Right lung (tissue), 5 donors: ENCODE measurements around the gene PIP5K1B. TPM values are rescaled to one million over a fixed set of nuclear protein-coding genes. Genes with fewer than 3 reads are reported as not detected.
A peak's percentile ranks its signal among the peaks of the same experiment; 100 is the strongest.
"Not testable (repeated sequence)": the region's sequence is repeated elsewhere in the genome, so short reads cannot be mapped to it uniquely, and the experiment has no call there.

ENCODE experiments used
- DNase-seq, 2 donors: peaks; one replicate each; pipeline ENCODE4 v3.0.0-alpha.2; 2013
- polyA plus RNA-seq, 5 donors: library from polyadenylated mRNA; unstranded; fragments of 120-200 nt; gene quantifications; one replicate each; pipeline versions ENCODE4 v1.2.1 to v1.2.3, GENCODE V29; 2013; ENCODE audit warnings: inconsistent platforms in 1 of 5, low replicate concordance in 1 of 5; ENCODE audit not compliant: insufficient read length in 5 of 5, insufficient read depth in 1 of 5

Gene PIP5K1B
- polyA plus RNA-seq, 5 donors: 2.7 to 4.5 (median 3.7) TPM

DNA sequence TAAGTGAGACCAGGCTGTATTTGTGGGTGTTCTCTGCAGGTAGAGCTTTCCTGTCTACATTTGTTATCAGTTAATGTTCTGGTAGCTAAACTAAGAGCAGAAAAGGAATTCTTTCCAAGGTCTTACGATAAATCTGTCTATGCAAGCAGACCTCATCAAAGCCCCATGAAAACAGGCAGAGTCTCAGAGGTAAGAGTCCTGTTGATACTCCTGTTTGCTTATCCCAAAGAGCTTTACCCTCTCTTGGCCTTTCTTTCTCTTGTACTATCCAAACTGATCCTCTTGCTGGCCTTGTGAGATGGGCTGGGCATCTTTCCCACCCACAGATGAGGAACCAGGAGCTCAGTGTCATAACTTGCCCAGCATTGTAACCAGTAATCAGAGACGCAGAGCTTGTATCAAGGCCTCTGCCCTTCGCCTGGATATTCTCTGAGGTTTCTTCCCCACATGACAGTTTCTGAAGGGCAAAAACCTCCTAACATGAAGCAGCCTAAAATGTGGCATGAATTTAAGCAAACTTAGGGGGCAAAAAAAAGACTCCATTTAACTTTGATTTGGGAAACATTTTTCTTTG, 275.4 kb downstream of the PIP5K1B start:
- DNase-seq: no peak

DNA sequence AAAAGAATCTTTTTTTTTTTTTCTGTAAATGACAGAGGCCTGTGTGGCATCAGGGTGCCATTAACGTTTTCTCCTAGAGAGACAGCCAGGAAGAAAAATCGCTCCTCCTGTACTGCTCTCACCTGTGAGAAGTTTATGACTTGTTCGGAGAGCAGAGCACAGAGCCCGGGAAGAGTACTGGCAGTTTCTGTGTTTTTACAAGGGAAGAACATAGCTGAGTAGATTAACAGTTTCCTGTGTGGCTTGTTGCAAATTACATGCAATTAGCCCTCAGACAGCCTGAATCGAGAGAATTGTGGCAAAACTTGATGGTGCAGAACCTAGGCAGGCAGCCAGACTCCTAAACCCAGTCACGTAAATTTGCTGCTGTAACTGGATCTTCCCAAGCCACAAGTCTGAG, 276.7 kb downstream of the PIP5K1B start:
- DNase-seq: no peak

DNA sequence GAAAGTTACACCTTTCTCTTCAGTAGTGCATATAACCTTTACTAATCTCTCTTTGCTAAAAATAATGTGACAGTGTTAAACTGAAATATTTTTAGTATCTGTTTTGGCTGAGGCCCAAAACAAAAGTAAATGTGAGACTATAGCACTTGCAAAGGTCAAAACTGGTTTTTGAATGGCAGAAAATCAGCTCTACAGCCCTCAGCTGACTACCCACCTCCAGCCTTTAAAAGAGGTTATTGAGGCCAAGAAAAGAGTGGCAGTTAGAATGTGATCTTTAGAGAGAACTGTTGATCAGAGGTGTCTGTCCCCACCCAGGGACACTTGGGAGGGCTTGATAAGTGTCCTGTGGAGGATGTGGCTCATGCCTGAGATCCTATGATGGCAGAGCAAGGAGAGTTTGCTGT, 278.0 kb downstream of the PIP5K1B start:
- DNase-seq: no peak

DNA sequence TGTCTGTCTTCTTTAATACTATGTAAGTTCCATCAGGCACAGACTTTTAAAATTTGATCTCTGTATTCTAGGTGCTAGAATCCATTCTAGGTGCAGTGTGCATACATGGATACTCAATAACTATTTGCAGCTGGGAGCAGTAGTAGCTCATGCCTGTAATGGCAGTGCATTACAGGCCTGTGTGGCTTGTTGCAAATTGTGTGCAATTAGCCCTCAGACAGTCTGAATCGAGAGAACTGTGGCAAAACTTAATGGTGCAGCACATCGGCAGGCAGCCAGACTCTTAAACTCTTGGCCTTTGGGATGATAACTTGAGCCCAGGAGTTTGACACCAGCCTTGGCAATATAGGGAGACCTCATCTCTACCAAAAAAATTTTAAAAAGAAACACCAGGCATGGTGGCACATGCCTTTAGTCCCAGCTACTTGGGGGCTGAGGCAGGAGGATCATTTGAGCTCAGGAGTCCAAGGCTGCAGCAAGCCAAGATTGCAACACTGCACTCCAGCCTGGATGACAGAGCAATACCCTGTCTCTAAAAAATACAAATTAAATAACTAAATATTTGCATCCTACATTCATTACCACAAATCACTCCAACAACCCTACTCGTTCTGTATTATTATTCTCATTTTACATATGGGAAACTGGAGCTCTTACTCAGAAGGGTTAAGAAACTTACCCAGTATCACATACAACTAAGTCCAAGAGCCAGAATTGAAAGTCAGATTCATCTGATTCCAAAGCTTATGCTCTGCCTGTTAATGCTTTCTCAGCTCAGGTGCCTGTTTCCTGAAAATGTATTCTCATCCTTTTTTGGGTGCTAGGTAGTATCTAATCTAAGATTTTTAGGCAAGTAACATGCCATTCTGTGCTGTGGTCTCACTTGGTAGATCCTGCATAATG, 278.7 kb downstream of the PIP5K1B start:
- no peak for DNase-seq

DNA sequence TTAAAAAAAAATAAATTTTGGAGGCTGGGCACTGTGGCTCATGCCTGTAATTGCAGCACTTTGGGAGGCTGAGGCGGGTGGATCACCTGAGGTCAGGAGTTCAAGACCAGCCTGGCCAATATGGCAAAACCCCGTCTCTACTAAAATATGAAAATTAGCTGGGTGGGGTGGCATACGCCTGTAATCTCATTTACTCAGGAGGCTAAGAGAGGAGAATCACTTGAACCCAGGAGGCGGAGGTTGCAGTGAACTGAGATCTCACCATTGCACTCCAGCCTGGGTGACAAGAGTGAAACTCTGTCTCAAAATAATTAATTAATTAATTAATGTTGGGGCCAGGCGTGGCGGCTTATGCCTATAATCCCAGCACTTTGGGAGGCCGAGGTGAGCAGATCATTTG, 281.9 kb downstream of the PIP5K1B start:
- not testable (repeated sequence) for DNase-seq

DNA sequence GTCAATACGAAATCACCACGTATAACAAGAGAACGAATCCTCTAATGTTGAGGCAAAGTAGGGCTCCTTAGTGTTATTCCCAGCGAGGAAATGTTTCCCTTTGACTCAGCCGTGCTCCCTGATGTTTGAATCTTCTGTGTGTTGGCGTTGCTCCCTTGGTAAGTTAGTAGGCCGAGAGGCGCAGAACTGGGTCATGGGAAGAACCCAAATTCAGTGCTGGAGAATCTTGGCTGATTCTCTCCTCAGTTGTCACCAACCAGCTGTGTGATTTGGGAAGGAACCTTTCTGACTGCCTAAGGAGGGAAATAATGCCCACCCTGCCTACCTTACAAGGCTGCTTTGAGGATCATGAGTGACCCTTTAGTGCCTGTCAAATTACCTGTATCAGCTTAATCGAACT, 286.4 kb downstream of the PIP5K1B start:
- DNase-seq: no peak

DNA sequence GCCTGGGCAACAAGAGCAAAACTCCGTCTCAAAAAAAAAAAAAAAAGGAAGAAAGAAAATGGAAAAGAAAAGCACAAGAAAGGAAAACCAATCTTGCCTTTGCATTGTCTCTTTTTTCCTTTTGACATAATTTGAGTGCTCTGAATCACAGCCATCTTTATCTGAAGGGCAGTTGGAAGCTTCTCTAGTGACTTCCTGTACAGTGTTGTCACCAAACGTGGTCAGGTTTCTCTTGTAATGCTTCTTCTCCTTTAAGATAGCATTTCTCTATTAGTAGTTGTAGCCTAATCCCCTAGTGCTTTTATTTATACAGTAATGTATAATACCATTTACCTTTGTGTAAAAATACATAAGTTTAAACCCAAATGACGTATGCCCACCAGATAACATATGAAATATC, 290.7 kb downstream of the PIP5K1B start:
- no peak for DNase-seq

DNA sequence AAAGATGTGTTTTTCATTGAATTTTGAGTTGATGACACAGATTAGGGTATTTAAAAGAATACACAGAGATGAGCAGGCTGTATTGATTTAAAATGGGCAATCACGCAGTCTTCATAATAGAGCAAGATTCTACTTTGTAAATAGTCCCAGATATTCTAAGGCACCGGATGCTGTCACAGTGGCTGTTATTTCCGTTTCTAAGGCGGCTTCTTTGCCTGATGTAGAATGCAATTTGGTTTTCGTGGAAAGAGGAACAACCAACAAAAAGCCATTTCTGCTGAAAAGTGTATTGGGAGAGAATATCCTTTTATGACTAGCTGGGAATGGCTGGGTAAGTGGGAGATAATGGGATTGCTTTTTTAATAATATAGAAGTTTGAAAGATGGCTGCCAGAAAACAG, 291.4 kb downstream of the PIP5K1B start:
- no peak for DNase-seq

DNA sequence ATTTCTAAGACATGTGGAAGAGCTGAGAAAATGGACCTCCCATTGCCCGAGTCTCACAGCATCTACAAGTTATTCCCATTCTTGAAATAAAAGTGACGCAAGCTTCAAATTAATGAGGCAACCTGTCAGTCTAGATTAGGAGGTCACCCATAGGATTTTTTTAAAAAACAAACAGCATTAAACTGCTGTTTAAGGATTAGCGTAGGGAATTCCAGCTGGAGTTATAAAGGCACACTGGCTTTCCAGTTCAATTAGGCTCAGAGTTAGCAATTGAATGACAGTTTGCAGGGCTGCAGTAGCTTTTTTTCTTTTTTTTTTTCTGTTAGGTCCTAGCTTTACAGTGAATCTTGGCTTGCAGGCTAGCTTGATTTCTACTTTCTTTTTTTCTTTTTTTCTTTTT, 292.6 kb downstream of the PIP5K1B start:
- DNase-seq: no peak

DNA sequence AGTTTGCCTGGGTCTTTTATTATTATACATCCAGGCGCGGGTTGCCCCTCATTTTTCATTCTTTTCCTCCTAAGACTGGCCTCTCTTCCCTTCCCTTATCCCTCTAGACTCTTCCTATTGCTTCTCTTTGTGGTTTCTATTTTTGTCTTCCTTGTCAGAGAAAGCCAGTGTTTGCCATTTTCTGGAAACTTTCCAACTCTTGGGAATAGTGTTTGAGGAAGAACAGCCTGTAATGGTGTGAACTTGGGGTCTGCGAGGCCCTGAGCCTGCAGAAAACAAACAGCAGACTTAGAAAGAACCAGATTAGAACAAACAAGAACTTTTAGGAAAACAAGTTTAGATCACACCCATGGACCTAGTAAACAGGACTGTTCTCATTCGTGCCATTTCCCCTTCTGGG, 293.3 kb downstream of the PIP5K1B start:
- no peak for DNase-seq

DNA sequence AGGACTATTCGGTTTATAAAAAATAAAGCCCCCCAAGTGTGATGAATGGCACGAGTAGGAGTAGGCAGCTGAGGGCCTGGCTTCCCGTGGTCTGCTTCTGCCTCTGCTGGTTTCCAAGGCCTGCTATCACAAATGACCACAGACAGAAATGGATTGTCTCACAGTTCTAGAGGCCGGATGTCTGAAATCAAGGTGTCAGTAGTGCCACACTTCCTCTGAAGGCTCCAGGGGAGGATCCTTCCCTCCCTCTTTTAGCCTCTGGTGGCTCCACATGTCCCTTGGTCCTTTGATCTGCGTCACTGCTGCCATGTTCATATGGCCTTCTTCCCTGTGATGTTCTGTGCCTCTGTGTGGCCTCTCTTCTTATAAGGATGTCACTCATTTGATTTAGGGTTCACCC, 293.8 kb downstream of the PIP5K1B start:
- no peak for DNase-seq

DNA sequence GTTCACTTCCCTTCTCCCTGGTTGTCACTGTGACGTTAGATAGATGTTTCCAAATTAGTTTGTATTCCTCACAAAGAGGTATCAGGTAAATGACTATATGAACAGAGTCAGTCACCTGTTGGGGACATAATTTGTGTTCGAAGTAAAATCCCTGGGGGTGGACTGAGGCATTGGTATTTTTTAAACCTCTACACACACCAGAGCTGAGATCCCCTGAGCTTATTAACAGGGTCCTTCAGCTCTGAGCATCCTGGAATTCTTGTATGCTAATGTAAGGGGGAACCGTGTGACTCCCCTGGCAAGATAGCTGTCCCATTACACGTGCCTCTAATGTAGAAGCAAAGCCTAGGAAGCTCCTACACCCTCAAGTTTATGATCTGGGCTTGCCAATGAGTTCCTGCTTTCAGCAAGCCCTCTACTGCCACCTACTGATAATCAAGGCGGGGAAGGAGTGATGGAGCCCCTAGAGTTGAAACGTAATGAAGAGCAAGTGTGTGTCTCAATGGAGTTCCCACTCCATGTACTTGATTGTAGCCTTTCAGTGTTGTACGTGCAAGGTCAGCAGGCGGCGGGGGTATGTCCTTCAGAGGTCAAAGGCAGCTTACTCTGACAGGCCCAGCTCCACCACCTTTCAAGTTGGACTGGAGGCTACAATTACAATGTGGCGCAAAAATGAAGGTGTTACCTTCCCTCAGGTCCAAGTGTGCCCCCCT, 294.5 kb downstream of the PIP5K1B start:
- DNase-seq: peak; percentile 45 to 60

DNA sequence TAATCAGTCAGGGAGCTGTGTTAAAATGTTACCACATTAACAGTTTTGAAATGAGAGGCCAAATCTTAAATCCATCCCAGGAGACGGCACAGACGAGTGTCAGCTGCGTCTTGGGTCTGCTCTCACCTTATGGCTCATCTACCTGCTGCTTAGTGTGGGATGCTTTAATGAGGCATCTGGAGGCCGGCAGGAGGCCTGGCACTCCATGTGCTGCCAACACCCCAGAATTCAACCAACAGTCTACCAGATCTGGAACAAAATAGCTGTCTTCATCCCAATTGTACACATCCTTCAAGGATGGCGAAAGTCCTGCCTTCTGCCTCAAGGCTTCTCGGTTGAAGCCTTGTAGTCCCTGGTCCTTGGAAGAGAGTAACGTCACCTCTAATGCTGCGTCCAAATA, 296.9 kb downstream of the PIP5K1B start:
- no peak for DNase-seq

DNA sequence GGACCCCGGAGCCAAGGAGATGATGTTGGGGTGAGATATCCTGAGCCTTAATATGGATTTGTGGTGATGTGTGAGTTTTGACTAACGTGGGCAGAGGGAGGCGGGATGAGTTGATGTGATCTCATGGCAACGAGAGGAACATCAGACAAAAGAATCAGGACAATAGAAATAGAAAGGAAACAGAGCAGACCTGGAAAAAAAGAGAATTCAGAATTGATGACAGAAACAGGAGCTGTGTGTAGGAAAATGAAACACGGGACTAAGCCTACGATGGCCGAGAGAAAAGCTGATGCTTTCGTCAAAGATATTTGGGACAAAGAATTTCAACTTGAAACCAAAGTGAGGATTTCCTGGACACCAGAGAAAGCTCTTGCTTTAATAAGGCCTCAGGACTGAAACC, 298.0 kb downstream of the PIP5K1B start:
- no peak for DNase-seq

DNA sequence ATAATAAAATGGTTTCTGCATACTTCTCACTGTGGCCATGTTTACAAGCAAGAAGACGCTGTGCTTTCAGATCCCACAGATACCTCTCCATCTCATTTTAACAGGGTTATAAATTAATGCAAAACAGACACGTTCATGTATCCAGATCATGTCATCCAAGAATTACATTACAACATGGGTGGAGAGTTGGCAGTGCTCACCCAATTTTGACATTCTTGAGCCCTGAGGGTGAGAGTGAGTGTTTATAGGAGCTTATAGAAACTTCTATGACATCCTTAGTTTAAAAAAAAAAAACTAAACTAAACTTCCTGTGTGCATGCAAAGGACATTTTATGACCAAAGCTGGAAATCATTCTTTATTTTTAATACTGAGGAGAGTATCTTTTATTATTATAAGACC, 299.8 kb downstream of the PIP5K1B start:
- no peak for DNase-seq

DNA sequence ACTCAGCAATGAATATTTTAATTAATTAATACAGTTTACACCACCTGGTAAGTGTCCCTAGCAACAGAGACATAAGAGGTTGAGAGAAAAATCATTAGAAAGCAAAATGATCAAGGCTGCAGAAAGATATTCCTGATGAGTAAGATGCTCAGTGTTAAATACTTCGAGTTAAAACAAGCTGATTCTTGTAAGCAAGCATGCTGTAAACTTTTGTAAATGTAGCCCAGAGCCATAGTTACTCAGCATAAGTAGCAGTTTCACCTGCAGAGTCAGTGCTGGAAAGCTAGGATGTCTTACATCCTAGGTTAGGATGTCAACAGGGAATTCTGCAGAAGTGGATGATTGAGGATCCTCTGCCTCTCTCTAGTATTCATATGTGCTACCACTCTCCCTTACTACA, 304.7 kb downstream of the PIP5K1B start:
- DNase-seq: no peak

DNA sequence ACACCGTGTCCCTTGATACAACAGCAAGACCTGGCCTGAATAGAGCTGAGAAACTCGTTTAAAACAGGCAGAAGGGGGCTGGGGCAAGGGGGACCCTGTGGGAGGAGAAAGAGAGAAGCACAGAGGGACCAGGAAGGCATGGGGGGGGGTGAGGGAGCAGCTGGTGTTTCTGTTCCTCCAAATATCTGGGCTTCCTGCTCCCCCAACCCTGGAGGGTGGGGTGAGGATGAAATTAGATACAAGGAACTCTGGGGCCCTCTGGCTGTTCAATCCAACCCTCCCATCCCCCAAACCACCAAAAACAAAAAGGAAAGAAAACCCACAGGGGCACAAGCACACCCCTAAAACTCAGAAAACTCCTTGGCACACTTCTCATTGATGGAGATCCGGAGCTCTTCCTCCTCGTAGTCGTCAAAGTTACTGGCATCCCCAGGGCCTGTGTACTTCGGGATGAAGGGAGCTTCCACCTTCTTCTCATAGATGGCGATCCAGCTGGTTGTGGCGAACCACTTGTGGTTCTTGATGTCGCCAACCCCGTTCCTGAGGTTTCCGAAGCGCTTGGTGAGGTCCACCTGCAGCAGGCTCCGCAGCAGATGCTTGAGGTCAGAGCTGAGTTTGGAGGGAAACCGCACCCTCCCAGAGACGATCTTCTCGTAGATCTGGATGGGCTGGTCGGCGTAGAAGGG, 307.8 kb downstream of the PIP5K1B start:
- DNase-seq: no peak

DNA sequence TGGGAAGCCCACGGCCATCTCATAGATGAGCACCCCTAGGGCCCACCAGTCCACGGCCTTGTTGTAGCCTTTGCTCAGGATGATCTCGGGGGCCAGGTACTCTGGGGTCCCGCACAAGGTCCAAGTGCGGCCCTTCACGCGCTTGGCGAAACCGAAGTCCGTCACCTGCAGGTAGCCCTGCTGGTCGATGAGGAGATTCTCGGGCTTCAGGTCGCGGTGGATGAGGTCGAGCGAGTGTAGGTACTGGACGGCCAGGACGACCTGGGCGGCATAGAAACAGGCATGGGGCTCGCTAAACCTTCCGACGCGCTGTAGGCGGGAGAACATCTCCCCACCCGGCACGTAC, 308.3 kb downstream of the PIP5K1B start:
- DNase-seq: no peak

DNA sequence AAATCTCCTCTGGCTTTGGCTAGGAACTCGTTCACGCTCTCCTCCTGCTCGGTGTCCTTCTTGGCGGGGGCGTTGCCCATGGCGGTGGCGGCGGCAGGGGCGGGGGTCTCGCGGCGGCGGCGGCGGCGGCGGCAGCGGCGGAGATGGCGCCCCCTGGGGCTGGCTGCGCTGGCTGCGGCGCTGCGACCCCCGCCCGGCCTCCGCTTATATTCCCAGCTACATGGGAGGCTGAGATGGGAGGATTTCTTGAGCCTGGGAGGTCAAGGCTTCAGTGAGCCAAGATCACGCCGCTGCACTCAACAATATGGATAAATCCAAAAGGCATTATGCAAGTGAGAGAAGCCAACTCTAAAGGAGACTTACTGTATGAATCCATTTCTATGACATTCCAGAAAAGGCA, 309.0 kb downstream of the PIP5K1B start, which contains the start of gene PRKACG:
PRKACG (minus strand) TSS at position 101 of the 400 bp plus-strand sequence; CDS start at position 80, 21 bp downstream.
- DNase-seq: no peak

DNA sequence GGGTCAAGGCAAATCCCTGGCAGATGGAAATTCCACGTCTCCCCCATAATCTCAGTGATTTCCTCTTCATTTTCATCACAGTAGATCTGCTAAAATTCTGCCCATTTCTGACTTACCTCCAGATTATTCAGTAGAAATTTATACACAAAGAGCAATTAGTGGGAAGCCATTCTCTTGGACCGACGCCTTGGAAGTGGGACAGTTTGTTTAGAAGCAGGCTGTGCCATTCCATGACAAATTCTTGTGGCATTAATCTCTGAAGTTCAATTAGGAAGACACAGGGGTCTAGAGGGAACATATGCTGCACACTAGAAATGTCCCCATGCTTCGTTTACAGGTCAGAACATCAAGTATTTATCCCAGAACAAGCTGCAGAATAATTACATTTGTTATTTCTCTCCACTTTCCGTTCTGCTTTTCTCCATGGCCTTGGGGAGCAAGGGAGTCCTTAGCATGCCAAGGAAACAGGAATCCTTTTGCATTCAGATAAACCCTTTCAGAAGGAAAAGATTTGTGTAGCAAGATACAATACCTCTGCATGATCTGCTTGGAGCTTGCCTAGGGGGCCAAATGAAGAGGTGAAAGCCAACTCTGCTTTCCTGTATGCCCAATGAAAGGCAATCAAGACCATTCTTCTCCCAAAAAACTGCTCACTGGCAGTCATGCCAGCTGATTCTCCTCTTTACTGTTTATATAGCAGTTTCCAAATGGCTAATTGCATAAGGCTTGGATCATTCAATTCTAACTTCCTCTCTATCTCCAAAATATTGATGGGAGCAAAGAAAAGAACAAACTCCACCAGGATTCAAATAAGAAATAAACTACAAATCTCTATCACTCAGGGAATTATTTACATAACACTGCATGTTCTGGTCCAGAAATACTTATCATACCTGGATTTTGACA, 311.4 kb downstream of the PIP5K1B start:
- DNase-seq: no peak

DNA sequence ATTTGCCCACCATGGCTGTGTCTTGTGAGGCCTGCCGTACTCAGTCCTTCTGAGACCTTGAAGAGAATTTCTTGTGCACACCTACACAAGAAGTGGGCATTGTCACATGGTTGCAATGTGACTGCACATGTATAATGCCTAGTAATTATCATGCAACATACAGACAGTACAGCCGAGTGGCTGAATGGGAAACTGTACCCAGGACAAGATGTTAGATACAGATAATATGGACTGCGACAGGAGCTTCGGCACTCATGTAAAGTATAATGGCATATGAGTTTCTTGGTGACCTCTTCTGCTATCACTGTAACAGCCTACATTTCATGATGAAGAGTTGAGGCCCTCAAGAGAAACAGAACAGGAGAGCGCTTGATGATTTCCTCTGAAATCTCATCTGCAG, 313.7 kb downstream of the PIP5K1B start:
- DNase-seq: no peak
